Trophoblast cell (in vitro differentiated cells and primary cell): Measurements from ENCODE around the gene DLK1.
A peak's percentile ranks its signal among the peaks of the same experiment; 100 is the strongest.

ENCODE experiments used
- DNase-seq, 2 donors: peaks; one replicate each; pipeline ENCODE4 v3.0.0-alpha.2; 2016
- H2AFZ ChIP-seq: 2 replicates; pipeline ENCODE4 v1.6.1; 2013; ENCODE audit warnings: low read length, moderate library complexity, mild to moderate bottlenecking; ENCODE audit not compliant: insufficient read depth, poor library complexity
- H2AK5ac ChIP-seq: 2 replicates; pipeline ENCODE4 v1.6.1; 2013; ENCODE audit warnings: mild to moderate bottlenecking, low read length
- H2BK120ac ChIP-seq: 2 replicates; pipeline ENCODE4 v1.6.1; 2013; ENCODE audit warnings: low read length, mild to moderate bottlenecking, moderate library complexity; ENCODE audit not compliant: insufficient read depth, poor library complexity
- H2BK12ac ChIP-seq: 2 replicates; pipeline ENCODE4 v1.6.1; 2013; ENCODE audit warnings: mild to moderate bottlenecking, low read length, moderate library complexity
- H2BK5ac ChIP-seq: 2 replicates; pipeline ENCODE4 v1.6.1; 2013; ENCODE audit warnings: low read length, low read depth, moderate library complexity, mild to moderate bottlenecking; ENCODE audit not compliant: poor library complexity
- H3K14ac ChIP-seq: 2 replicates; pipeline ENCODE4 v1.6.1; 2013; ENCODE audit warnings: mild to moderate bottlenecking, low read length
- H3K18ac ChIP-seq: 2 replicates; pipeline ENCODE4 v1.6.1; 2013; ENCODE audit warnings: mild to moderate bottlenecking, low read length
- H3K23ac ChIP-seq: 2 replicates; pipeline ENCODE4 v1.6.1; 2013; ENCODE audit warnings: low read length
- H3K27ac ChIP-seq: 2 replicates; pipeline ENCODE4 v1.5.1; 2013; ENCODE audit warnings: low read depth, mild to moderate bottlenecking, inconsistent platforms, low read length, moderate library complexity
- H3K27me3 ChIP-seq: 2 replicates; pipeline ENCODE4 v1.6.1; 2013; ENCODE audit warnings: inconsistent platforms, mild to moderate bottlenecking, low read length, moderate library complexity; ENCODE audit not compliant: insufficient read depth
- H3K36me3 ChIP-seq, 2 experiments: 1 replicate in 1 of 2; 2 replicates in 1 of 2; pipeline ENCODE4 v1.6.1; 2013; ENCODE audit warnings: low read length in 2 of 2, mild to moderate bottlenecking in 2 of 2, moderate library complexity in 1 of 2; ENCODE audit not compliant: insufficient read depth in 2 of 2, control insufficient read depth in 1 of 2
- H3K4ac ChIP-seq: 2 replicates; pipeline ENCODE4 v1.6.1; 2013; ENCODE audit warnings: low read depth, mild to moderate bottlenecking, low read length, moderate library complexity
- H3K4me1 ChIP-seq, 2 experiments: 1 replicate in 1 of 2; 2 replicates in 1 of 2; pipeline ENCODE4 v1.6.1; 2013; ENCODE audit warnings: low read length in 2 of 2, mild to moderate bottlenecking in 2 of 2, moderate library complexity in 1 of 2; ENCODE audit not compliant: insufficient read depth in 2 of 2, control insufficient read depth in 1 of 2
- H3K4me2 ChIP-seq: 2 replicates; pipeline ENCODE4 v1.6.1; 2013; ENCODE audit warnings: inconsistent platforms, mild to moderate bottlenecking, low read length, moderate library complexity
- H3K4me3 ChIP-seq: 2 replicates; pipeline ENCODE4 v1.5.1; 2013; ENCODE audit warnings: mild to moderate bottlenecking, low read depth, low read length, inconsistent platforms
- H3K79me1 ChIP-seq: one replicate; pipeline ENCODE4 v1.6.1; 2013; ENCODE audit warnings: low read length
- H3K79me2 ChIP-seq: 2 replicates; pipeline ENCODE4 v1.6.1; 2013; ENCODE audit warnings: low read length, mild to moderate bottlenecking; ENCODE audit not compliant: control insufficient read depth, insufficient read depth, poor library complexity
- H3K9ac ChIP-seq: 2 replicates; pipeline ENCODE4 v1.6.1; 2013; ENCODE audit warnings: mild to moderate bottlenecking, low read length
- H3K9me3 ChIP-seq: 2 replicates; pipeline ENCODE4 v1.6.1; 2013; ENCODE audit warnings: low read depth, mild to moderate bottlenecking, control low read depth, inconsistent platforms, low read length; ENCODE audit not compliant: insufficient read depth
- H4K12ac ChIP-seq: 2 replicates; pipeline ENCODE4 v1.6.1; 2013; ENCODE audit warnings: low read depth, mild to moderate bottlenecking, low read length, moderate library complexity
- H4K8ac ChIP-seq: 2 replicates; pipeline ENCODE4 v1.6.1; 2013; ENCODE audit warnings: low read depth, mild to moderate bottlenecking, low read length, moderate library complexity
- H4K91ac ChIP-seq: one replicate; pipeline ENCODE4 v1.6.1; 2013; ENCODE audit warnings: low read depth, mild to moderate bottlenecking, low read length, moderate library complexity
- WGBS: extraction: QIAGEN DNeasy Blood & Tissue Kit; methylation state at CpG from one replicate; pipeline ENCODE4 v1.1.7; 2013; ENCODE audit warnings: missing lambda C conversion rate; ENCODE audit not compliant: insufficient read length, insufficient coverage; ENCODE audit errors: extremely low coverage; 5-methylcytosine and 5-hydroxymethylcytosine counted together

DLK1 gene

GRCh38 chr14:100777366-100777817 is 50.7 kb downstream of the DLK1 start:
- no peak overlapping the region for H3K18ac ChIP-seq
- no peaks in the 10 kb centered on the region for H3K27me3 ChIP-seq
- no peak overlapping the region for H3K9ac ChIP-seq
- H4K8ac ChIP-seq: no peak overlapping the region
- peaks cover 2% of the 10 kb centered on the region for H3K9me3 ChIP-seq
- no peak overlapping the region for H3K27ac ChIP-seq
- no peak overlapping the region for H2BK12ac ChIP-seq
- H2AK5ac ChIP-seq: no peak overlapping the region
- no peak overlapping the region for H3K4ac ChIP-seq
- no peaks in the 10 kb centered on the region for H3K36me3 ChIP-seq
- no peak overlapping the region for H2BK120ac ChIP-seq
- no peaks in the 10 kb centered on the region for H3K79me1 ChIP-seq
- no CpG with 5 or more reads among the region's 11 CpGs for WGBS
- H2AFZ ChIP-seq: no peak overlapping the region
- H3K4me1 ChIP-seq: peaks cover 0 to 3% of the 10 kb centered on the region in 2 experiments
- H3K14ac ChIP-seq: no peak overlapping the region
- no peak for DNase-seq
- H4K91ac ChIP-seq: no peak overlapping the region
- no peak overlapping the region for H3K23ac ChIP-seq
- H4K12ac ChIP-seq: no peak overlapping the region
- H3K4me2 ChIP-seq: no peak overlapping the region
- no peak overlapping the region for H3K4me3 ChIP-seq
- no peak overlapping the region for H2BK5ac ChIP-seq
- no peaks in the 10 kb centered on the region for H3K79me2 ChIP-seq

GRCh38 chr14:100777818-100778525 is 51.3 kb downstream of the DLK1 start:
- DNase-seq: no peak
- H3K23ac ChIP-seq: no peak overlapping the region

DNA sequence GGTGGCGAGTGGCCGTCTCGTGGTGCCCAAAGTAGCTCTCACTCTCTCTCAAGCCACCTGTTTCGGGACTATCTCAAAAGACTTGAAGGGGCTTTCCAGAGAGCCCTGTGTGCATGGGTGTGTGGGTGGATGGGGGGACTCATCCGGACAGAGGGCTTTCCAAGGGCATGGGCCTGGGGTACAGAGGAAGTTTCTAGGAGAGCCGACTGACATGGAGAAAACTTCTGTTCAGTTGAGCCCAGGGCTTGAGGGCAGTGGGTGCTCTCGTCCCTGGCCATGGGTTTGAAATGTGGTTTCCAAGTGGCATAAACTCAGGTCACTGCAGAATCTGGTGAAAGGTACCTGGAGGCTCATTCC is 51.8 kb downstream of the DLK1 start:
- Histone ChIP-seq H3K14ac (no peak overlapping the region), H3K4me3 (no peak overlapping the region), H3K4me2 (no peak overlapping the region), H3K4me1 (peaks cover 0 to 3% of the 10 kb centered on the region in 2 experiments), H4K91ac (no peak overlapping the region), H3K4ac (no peak overlapping the region), H3K79me2 (no peaks in the 10 kb centered on the region), H2AFZ (no peak overlapping the region), H4K8ac (no peak overlapping the region), H2AK5ac (no peak overlapping the region), H3K9me3 (peaks cover 2% of the 10 kb centered on the region), H3K36me3 (no peaks in the 10 kb centered on the region), H3K18ac (no peak overlapping the region), H4K12ac (no peak overlapping the region), H3K23ac (no peak overlapping the region), H2BK120ac (no peak overlapping the region), H2BK12ac (no peak overlapping the region), H3K27me3 (no peaks in the 10 kb centered on the region), H3K9ac (no peak overlapping the region), H3K27ac (no peak overlapping the region), H3K79me1 (no peaks in the 10 kb centered on the region), H2BK5ac (no peak overlapping the region)
- no peak for DNase-seq
- WGBS: no CpG with 5 or more reads among the region's 7 CpGs

More at GRCh38 chr14:100777818-100778525, 51.3 kb downstream of the DLK1 start:
- H3K4me1 ChIP-seq: peaks cover 0 to 3% of the 10 kb centered on the region in 2 experiments
- H3K4me2 ChIP-seq: no peak overlapping the region
- no peaks in the 10 kb centered on the region for H3K27me3 ChIP-seq
- H2AFZ ChIP-seq: no peak overlapping the region
- H2BK12ac ChIP-seq: no peak overlapping the region
- H3K79me2 ChIP-seq: no peaks in the 10 kb centered on the region
- H3K14ac ChIP-seq: no peak overlapping the region
- H2BK5ac ChIP-seq: no peak overlapping the region
- H4K8ac ChIP-seq: no peak overlapping the region
- no peak overlapping the region for H2AK5ac ChIP-seq
- H4K12ac ChIP-seq: no peak overlapping the region
- H3K18ac ChIP-seq: no peak overlapping the region
- no peak overlapping the region for H3K9ac ChIP-seq
- WGBS: no CpG with 5 or more reads among the region's 22 CpGs
- H3K4ac ChIP-seq: no peak overlapping the region
- no peak overlapping the region for H4K91ac ChIP-seq
- H3K36me3 ChIP-seq: no peaks in the 10 kb centered on the region
- H3K9me3 ChIP-seq: peaks cover 2% of the 10 kb centered on the region
- H2BK120ac ChIP-seq: no peak overlapping the region
- no peak overlapping the region for H3K27ac ChIP-seq
- no peaks in the 10 kb centered on the region for H3K79me1 ChIP-seq
- no peak overlapping the region for H3K4me3 ChIP-seq

GRCh38 chr14:100778951-100779690 is 52.4 kb downstream of the DLK1 start:
- Histone ChIP-seq H3K4me2 (no peak overlapping the region), H3K14ac (no peak overlapping the region), H3K27ac (no peak overlapping the region), H3K4me3 (peak overlapping the region; percentile 12), H4K91ac (no peak overlapping the region), H3K9ac (no peak overlapping the region), H4K12ac (no peak overlapping the region), H3K36me3 (no peaks in the 10 kb centered on the region), H3K23ac (no peak overlapping the region), H2AK5ac (no peak overlapping the region), H2BK5ac (no peak overlapping the region), H3K79me1 (no peaks in the 10 kb centered on the region), H3K9me3 (peaks cover 2% of the 10 kb centered on the region), H3K18ac (no peak overlapping the region), H3K4ac (no peak overlapping the region), H4K8ac (no peak overlapping the region), H3K27me3 (no peaks in the 10 kb centered on the region), H3K79me2 (no peaks in the 10 kb centered on the region), H2BK12ac (no peak overlapping the region), H2AFZ (no peak overlapping the region), H3K4me1 (peaks cover 0 to 3% of the 10 kb centered on the region in 2 experiments), H2BK120ac (no peak overlapping the region)
- DNase-seq: no peak
- no CpG with 5 or more reads among the region's 24 CpGs for WGBS
